Stimulated activated memory B cell treated with anti-CD40 and anti-IgM and Interleukin-4, amounts not matched to agents 10 μg/mL and 1 μg/mL and 100 μg/mL, for 72 hours (primary cell): ENCODE results near the gene MTMR11.

Experiments
- ATAC-seq: fragments of 150-1000 bp; cut with Tn5 transposase; 2 replicates; pipeline ENCODE4 v1.10.0; 2021
- H3K27ac Mint-ChIP-seq: one replicate; pipeline ENCODE4 v1.8.0; 2022; ENCODE audit warnings: mild to moderate bottlenecking, mixed read lengths
- H3K27me3 Mint-ChIP-seq: one replicate; pipeline ENCODE4 v1.8.0; 2022; ENCODE audit warnings: mixed read lengths
- H3K36me3 Mint-ChIP-seq: one replicate; pipeline ENCODE4 v1.8.0; 2022; ENCODE audit warnings: mixed read lengths
- H3K4me1 Mint-ChIP-seq: one replicate; pipeline ENCODE4 v1.8.0; 2022; ENCODE audit warnings: mixed read lengths
- H3K4me3 Mint-ChIP-seq: one replicate; pipeline ENCODE4 v1.8.0; 2022; ENCODE audit warnings: mild to moderate bottlenecking, moderate library complexity, mixed read lengths
- H3K9me3 Mint-ChIP-seq: one replicate; pipeline ENCODE4 v1.8.0; 2022; ENCODE audit warnings: mixed read lengths

Gene MTMR11

GRCh38 chr1:149926296-149926695 is 10.4 kb downstream of the MTMR11 start:
- H3K36me3 Mint-ChIP-seq: peaks cover 50% of the 10 kb centered on the region
- peaks cover 50% of the 10 kb centered on the region for H3K4me1 Mint-ChIP-seq
- H3K27ac Mint-ChIP-seq: no peak overlapping the region
- H3K4me3 Mint-ChIP-seq: peak overlapping the region; percentile 33
- H3K9me3 Mint-ChIP-seq: no peaks in the 10 kb centered on the region
- H3K27me3 Mint-ChIP-seq: peaks cover 11% of the 10 kb centered on the region
- no peak for ATAC-seq

GRCh38 chr1:149925751-149926150 is 10.9 kb downstream of the MTMR11 start:
- Mint-ChIP-seq H3K4me3 (peak overlapping the region; percentile 33), H3K36me3 (peaks cover 50% of the 10 kb centered on the region), H3K27ac (no peak overlapping the region), H3K4me1 (peaks cover 44% of the 10 kb centered on the region), H3K9me3 (no peaks in the 10 kb centered on the region), H3K27me3 (peaks cover 5% of the 10 kb centered on the region)
- ATAC-seq: no peak

- no peak for ATAC-seq
- H3K4me3 Mint-ChIP-seq: peak overlapping the region; percentile 48
- no peak overlapping the region for H3K27ac Mint-ChIP-seq
- H3K36me3 Mint-ChIP-seq: peaks cover 50% of the 10 kb centered on the region
- H3K4me1 Mint-ChIP-seq: peaks cover 41% of the 10 kb centered on the region
- H3K27me3 Mint-ChIP-seq: peaks cover 1% of the 10 kb centered on the region
- H3K9me3 Mint-ChIP-seq: no peaks in the 10 kb centered on the region
Measured at GRCh38 chr1:149925345-149925744, 11.3 kb downstream of the MTMR11 start.

- ATAC-seq: no peak
- Mint-ChIP-seq H3K4me1 (peaks cover 40% of the 10 kb centered on the region), H3K27ac (no peak overlapping the region), H3K36me3 (peaks cover 50% of the 10 kb centered on the region), H3K9me3 (no peaks in the 10 kb centered on the region), H3K4me3 (no peak overlapping the region), H3K27me3 (peaks cover 4% of the 10 kb centered on the region)
Measured at GRCh38 chr1:149923626-149924025, 13.1 kb downstream of the MTMR11 start.

GRCh38 chr1:149917571-149918144 is 19.0 kb downstream of the MTMR11 start, which contains the start of gene SV2A:
SV2A (minus strand) TSS chr1:149917844; CDS start chr1:149913840, 4,004 bp downstream.
- H3K9me3 Mint-ChIP-seq: no peaks in the 10 kb centered on the region
- H3K4me1 Mint-ChIP-seq: peaks cover 26% of the 10 kb centered on the region
- H3K27ac Mint-ChIP-seq: no peak within 1 kb of the TSS
- ATAC-seq: peak; percentile 52
- H3K27me3 Mint-ChIP-seq: peaks cover 44% of the 10 kb centered on the region
- H3K36me3 Mint-ChIP-seq: peaks cover 13% of the 10 kb centered on the region
- peak within 1 kb of the TSS; percentile 55 for H3K4me3 Mint-ChIP-seq

- peaks cover 44% of the 10 kb centered on the region for H3K27me3 Mint-ChIP-seq
- H3K36me3 Mint-ChIP-seq: peaks cover 5% of the 10 kb centered on the region
- H3K27ac Mint-ChIP-seq: no peak overlapping the region
- peak; percentile 10 for ATAC-seq
- H3K4me3 Mint-ChIP-seq: peak overlapping the region; percentile 55
- H3K9me3 Mint-ChIP-seq: no peaks in the 10 kb centered on the region
- H3K4me1 Mint-ChIP-seq: peaks cover 26% of the 10 kb centered on the region
Measured at GRCh38 chr1:149916898-149917252, 19.8 kb downstream of the MTMR11 start.

GRCh38 chr1:149916193-149916897 is 20.3 kb downstream of the MTMR11 start:
- peak; percentile 35 for ATAC-seq
- H3K27me3 Mint-ChIP-seq: peaks cover 48% of the 10 kb centered on the region
- H3K4me3 Mint-ChIP-seq: peak overlapping the region; percentile 15

GRCh38 chr1:149915429-149916192 is 21.1 kb downstream of the MTMR11 start:
- Mint-ChIP-seq H3K27ac (no peak overlapping the region), H3K27me3 (peaks cover 56% of the 10 kb centered on the region), H3K4me3 (peak overlapping the region; percentile 15), H3K36me3 (no peaks in the 10 kb centered on the region), H3K9me3 (no peaks in the 10 kb centered on the region), H3K4me1 (peaks cover 26% of the 10 kb centered on the region)
- no peak for ATAC-seq

More at GRCh38 chr1:149916193-149916897, 20.3 kb downstream of the MTMR11 start:
- Mint-ChIP-seq H3K36me3 (no peaks in the 10 kb centered on the region), H3K27ac (no peak overlapping the region), H3K9me3 (no peaks in the 10 kb centered on the region), H3K4me1 (peaks cover 26% of the 10 kb centered on the region)

- H3K4me3 Mint-ChIP-seq: no peak overlapping the region
- H3K36me3 Mint-ChIP-seq: no peaks in the 10 kb centered on the region
- peaks cover 65% of the 10 kb centered on the region for H3K27me3 Mint-ChIP-seq
- H3K9me3 Mint-ChIP-seq: no peaks in the 10 kb centered on the region
- H3K4me1 Mint-ChIP-seq: peaks cover 26% of the 10 kb centered on the region
- no peak for ATAC-seq
- no peak overlapping the region for H3K27ac Mint-ChIP-seq
Measured at GRCh38 chr1:149914545-149914944, 22.1 kb downstream of the MTMR11 start.

GRCh38 chr1:149906570-149907075 is 30.1 kb downstream of the MTMR11 start:
- no peak overlapping the region for H3K27ac Mint-ChIP-seq
- H3K4me1 Mint-ChIP-seq: no peaks in the 10 kb centered on the region
- peaks cover 5% of the 10 kb centered on the region for H3K36me3 Mint-ChIP-seq
- H3K4me3 Mint-ChIP-seq: no peak overlapping the region
- peaks cover 40% of the 10 kb centered on the region for H3K27me3 Mint-ChIP-seq
- no peak for ATAC-seq
- no peaks in the 10 kb centered on the region for H3K9me3 Mint-ChIP-seq

GRCh38 chr1:149903836-149904491 is 32.7 kb downstream of the MTMR11 start:
- peaks cover 5% of the 10 kb centered on the region for H3K36me3 Mint-ChIP-seq
- H3K4me3 Mint-ChIP-seq: no peak overlapping the region
- no peak for ATAC-seq
- no peak overlapping the region for H3K27ac Mint-ChIP-seq
- peaks cover 11% of the 10 kb centered on the region for H3K4me1 Mint-ChIP-seq
- H3K27me3 Mint-ChIP-seq: peaks cover 14% of the 10 kb centered on the region
- H3K9me3 Mint-ChIP-seq: no peaks in the 10 kb centered on the region

- Mint-ChIP-seq H3K27ac (peak within 1 kb of the TSS; percentile 72), H3K4me1 (peaks cover 14% of the 10 kb centered on the region), H3K4me3 (peak within 1 kb of the TSS; percentile 81), H3K36me3 (peaks cover 5% of the 10 kb centered on the region), H3K27me3 (no peaks in the 10 kb centered on the region), H3K9me3 (no peaks in the 10 kb centered on the region)
- peak; percentile 99 for ATAC-seq
Measured at GRCh38 chr1:149899460-149900284, 37.0 kb downstream of the MTMR11 start, which contains the start of gene BOLA1. BOLA1 (plus strand) TSS chr1:149899568; CDS start chr1:149900060, 492 bp downstream.

- no peak for ATAC-seq
- peaks cover 14% of the 10 kb centered on the region for H3K4me1 Mint-ChIP-seq
- no peaks in the 10 kb centered on the region for H3K36me3 Mint-ChIP-seq
- H3K9me3 Mint-ChIP-seq: no peaks in the 10 kb centered on the region
- no peaks in the 10 kb centered on the region for H3K27me3 Mint-ChIP-seq
- no peak overlapping the region for H3K27ac Mint-ChIP-seq
- H3K4me3 Mint-ChIP-seq: no peak overlapping the region
Measured at GRCh38 chr1:149896575-149896974, 40.1 kb downstream of the MTMR11 start.

GRCh38 chr1:149888999-149889289 is 47.7 kb downstream of the MTMR11 start:
- no peaks in the 10 kb centered on the region for H3K36me3 Mint-ChIP-seq

More at GRCh38 chr1:149888999-149889289, 47.7 kb downstream of the MTMR11 start:
- H3K4me1 Mint-ChIP-seq: no peaks in the 10 kb centered on the region
- H3K27ac Mint-ChIP-seq: no peak overlapping the region
- H3K27me3 Mint-ChIP-seq: no peaks in the 10 kb centered on the region
- no peak for ATAC-seq
- H3K9me3 Mint-ChIP-seq: no peaks in the 10 kb centered on the region
- no peak overlapping the region for H3K4me3 Mint-ChIP-seq
